Neural cell (in vitro differentiated cells): ENCODE measurements around the gene ALK.

Experiments
- EP300 ChIP-seq: fragments of 450-650 bp; conservative IDR thresholded peaks from 2 replicates; pipeline ENCODE4 v1.6.1; 2014; ENCODE audit warnings: antibody characterized with exemption, mild to moderate bottlenecking, moderate library complexity; ENCODE audit not compliant: poor library complexity, severe bottlenecking
- EZH2 ChIP-seq: fragments of 200-600, 300-800 bp; shearing (Covaris generic), sonication (generic); IDR thresholded peaks from 2 replicates; pipeline ENCODE4 v1.6.1; 2014; ENCODE audit warnings: antibody characterized with exemption, low read length, borderline replicate concordance, mild to moderate bottlenecking; ENCODE audit not compliant: insufficient read depth, poor library complexity, severe bottlenecking
- POLR2AphosphoS5 ChIP-seq: IDR thresholded peaks from 2 replicates; pipeline ENCODE4 v1.6.1; 2012
- TAF1 ChIP-seq: IDR thresholded peaks from 2 replicates; pipeline ENCODE4 v1.6.1; 2012; ENCODE audit warnings: low read depth
- TF ChIP-seq, protein P1 (sequence below): fragments of 450-650 bp; IDR thresholded peaks from 2 replicates; pipeline ENCODE4 v1.5.1; 2014; ENCODE audit warnings: antibody characterized with exemption, mild to moderate bottlenecking, moderate library complexity; ENCODE audit not compliant: poor library complexity, severe bottlenecking
- TF ChIP-seq, protein P2 (sequence below): IDR thresholded peaks from 2 replicates; pipeline ENCODE4 v1.6.1; 2012; ENCODE audit warnings: borderline replicate concordance

DNA sequence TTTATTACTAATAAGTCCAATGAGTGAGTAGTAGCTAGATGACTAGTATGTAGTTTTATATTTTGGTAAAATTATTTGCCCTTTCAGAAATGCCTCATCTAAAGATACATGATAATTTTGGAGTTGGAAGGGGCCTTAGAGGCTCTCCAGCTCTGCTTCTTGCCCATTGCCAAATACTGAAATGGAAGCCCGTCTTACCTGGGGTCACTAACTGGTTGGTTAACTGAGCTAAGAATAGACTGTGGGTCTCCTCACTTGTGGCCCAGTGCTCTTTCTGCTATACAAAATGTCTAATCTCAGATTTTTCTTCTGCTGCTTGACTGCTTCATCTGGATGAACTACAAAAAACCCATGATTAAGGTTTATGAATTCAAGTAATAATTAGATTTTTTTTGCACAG, 739.1 kb downstream of the ALK start:
- TF ChIP-seq, protein P1, sequence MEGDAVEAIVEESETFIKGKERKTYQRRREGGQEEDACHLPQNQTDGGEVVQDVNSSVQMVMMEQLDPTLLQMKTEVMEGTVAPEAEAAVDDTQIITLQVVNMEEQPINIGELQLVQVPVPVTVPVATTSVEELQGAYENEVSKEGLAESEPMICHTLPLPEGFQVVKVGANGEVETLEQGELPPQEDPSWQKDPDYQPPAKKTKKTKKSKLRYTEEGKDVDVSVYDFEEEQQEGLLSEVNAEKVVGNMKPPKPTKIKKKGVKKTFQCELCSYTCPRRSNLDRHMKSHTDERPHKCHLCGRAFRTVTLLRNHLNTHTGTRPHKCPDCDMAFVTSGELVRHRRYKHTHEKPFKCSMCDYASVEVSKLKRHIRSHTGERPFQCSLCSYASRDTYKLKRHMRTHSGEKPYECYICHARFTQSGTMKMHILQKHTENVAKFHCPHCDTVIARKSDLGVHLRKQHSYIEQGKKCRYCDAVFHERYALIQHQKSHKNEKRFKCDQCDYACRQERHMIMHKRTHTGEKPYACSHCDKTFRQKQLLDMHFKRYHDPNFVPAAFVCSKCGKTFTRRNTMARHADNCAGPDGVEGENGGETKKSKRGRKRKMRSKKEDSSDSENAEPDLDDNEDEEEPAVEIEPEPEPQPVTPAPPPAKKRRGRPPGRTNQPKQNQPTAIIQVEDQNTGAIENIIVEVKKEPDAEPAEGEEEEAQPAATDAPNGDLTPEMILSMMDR, result no peak
- TF ChIP-seq TAF1 (no peak), EZH2 (no peak), POLR2AphosphoS5 (no peak), EP300 (no peak)
- TF ChIP-seq, protein P2, sequence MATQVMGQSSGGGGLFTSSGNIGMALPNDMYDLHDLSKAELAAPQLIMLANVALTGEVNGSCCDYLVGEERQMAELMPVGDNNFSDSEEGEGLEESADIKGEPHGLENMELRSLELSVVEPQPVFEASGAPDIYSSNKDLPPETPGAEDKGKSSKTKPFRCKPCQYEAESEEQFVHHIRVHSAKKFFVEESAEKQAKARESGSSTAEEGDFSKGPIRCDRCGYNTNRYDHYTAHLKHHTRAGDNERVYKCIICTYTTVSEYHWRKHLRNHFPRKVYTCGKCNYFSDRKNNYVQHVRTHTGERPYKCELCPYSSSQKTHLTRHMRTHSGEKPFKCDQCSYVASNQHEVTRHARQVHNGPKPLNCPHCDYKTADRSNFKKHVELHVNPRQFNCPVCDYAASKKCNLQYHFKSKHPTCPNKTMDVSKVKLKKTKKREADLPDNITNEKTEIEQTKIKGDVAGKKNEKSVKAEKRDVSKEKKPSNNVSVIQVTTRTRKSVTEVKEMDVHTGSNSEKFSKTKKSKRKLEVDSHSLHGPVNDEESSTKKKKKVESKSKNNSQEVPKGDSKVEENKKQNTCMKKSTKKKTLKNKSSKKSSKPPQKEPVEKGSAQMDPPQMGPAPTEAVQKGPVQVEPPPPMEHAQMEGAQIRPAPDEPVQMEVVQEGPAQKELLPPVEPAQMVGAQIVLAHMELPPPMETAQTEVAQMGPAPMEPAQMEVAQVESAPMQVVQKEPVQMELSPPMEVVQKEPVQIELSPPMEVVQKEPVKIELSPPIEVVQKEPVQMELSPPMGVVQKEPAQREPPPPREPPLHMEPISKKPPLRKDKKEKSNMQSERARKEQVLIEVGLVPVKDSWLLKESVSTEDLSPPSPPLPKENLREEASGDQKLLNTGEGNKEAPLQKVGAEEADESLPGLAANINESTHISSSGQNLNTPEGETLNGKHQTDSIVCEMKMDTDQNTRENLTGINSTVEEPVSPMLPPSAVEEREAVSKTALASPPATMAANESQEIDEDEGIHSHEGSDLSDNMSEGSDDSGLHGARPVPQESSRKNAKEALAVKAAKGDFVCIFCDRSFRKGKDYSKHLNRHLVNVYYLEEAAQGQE, result no peak
